ENCODE data around the gene FOS.
A peak's percentile ranks its signal among the peaks of the same experiment; 100 is the strongest.
"Not testable (repeated sequence)": the region's sequence is repeated elsewhere in the genome, so short reads cannot be mapped to it uniquely, and the experiment has no call there.

The FOS gene

DNA sequence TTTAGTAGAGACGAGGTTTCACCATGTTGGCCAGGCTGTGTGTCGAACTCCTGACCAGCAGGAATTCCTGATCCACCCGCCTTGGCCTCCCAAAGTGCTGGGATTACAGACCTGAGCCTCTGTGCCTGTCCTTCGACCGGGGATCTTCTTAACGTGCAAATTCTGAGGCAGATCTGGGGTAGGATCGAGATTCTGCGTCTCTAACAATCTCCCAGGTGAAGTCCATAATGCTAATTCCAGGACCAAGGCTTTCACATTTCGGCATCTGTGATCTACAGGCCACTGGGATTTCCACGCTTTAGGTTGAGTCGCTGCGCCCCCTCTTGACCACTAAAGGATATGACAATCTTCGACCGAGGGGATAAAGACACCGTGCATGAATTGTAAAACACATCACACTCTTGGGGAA, 24.8 kb downstream of the FOS start:
- TF ChIP-seq, protein P1, sequence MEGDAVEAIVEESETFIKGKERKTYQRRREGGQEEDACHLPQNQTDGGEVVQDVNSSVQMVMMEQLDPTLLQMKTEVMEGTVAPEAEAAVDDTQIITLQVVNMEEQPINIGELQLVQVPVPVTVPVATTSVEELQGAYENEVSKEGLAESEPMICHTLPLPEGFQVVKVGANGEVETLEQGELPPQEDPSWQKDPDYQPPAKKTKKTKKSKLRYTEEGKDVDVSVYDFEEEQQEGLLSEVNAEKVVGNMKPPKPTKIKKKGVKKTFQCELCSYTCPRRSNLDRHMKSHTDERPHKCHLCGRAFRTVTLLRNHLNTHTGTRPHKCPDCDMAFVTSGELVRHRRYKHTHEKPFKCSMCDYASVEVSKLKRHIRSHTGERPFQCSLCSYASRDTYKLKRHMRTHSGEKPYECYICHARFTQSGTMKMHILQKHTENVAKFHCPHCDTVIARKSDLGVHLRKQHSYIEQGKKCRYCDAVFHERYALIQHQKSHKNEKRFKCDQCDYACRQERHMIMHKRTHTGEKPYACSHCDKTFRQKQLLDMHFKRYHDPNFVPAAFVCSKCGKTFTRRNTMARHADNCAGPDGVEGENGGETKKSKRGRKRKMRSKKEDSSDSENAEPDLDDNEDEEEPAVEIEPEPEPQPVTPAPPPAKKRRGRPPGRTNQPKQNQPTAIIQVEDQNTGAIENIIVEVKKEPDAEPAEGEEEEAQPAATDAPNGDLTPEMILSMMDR (IDR thresholded peaks at IDR 0.05), result peak; percentile 85
- H3K27me3 Mint-ChIP-seq (ENCODE audit: low read depth, poor library complexity), result peaks cover 7% of the 10 kb centered on the region
- no peaks in the 10 kb centered on the region for H3K9me3 Mint-ChIP-seq
- H3K4me3 Mint-ChIP-seq, result no peak overlapping the region
- H3K36me3 Mint-ChIP-seq (ENCODE audit: low read depth), result no peaks in the 10 kb centered on the region
- H3K27ac Mint-ChIP-seq, result no peak overlapping the region
- DNase-seq, result peak; percentile 68
- peaks cover 43% of the 10 kb centered on the region for H3K4me1 Mint-ChIP-seq

DNA sequence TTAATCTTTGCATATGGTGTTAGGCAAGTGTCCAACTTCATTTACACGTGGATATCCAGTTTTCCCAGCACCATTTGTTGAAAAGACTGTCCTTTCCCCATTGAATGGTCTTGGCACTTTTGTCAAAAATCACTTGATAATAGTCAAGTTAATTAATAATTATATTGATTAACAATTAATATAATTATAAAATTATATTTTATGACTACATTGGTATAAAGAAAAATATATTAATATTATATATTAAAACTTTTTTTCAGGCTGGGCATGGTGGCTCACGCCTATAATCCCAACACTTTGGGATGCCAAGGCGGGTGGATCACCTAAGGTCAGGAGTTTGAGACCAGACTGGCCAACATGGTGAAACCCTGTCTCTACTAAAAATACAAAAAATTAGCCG, 27.8 kb downstream of the FOS start:
- H3K27me3 Mint-ChIP-seq (ENCODE audit: low read depth, poor library complexity); H3K9me3 Mint-ChIP-seq; H3K4me3 Mint-ChIP-seq; H3K36me3 Mint-ChIP-seq (ENCODE audit: low read depth); H3K27ac Mint-ChIP-seq; DNase-seq: not testable (repeated sequence)
- peaks cover 39% of the 10 kb centered on the region for H3K4me1 Mint-ChIP-seq

DNA sequence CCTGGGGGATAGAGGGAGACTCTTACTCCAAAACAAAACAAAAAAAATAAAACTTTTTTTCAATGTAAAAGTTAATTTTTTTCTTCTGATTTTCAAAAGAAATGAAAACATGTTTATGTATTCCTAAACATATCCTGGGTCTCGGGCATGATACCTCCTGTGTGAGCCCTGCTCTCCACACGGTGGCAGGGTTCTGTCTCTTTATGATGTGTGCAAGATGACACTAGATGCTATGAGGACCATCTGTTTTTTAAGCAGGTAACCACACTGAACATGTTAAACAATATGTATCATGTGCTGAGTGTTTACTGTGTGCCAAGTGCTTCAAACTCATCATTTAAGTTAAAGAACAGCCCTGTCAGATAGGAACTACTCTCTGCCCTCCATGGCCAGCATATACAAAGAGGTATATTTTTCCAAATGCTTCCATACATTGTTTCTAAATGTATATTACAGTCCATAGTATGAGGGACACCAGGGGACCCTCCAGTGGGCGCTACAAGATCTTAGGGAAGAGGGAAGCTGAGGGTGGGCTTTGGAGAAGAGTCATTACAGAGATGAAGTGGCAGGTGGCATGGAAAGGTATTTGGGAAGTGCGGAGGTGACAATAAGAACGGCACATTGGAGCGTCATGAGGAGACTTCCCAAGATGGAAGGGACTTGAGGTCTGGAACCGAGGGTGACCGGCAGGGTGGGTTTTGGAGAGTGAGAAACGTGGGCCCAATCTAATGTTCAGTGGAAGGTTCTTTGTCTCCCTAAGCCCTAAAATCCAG, 28.5 kb downstream of the FOS start:
- no peaks in the 10 kb centered on the region for H3K36me3 Mint-ChIP-seq (ENCODE audit: low read depth)
- no peaks in the 10 kb centered on the region for H3K9me3 Mint-ChIP-seq
- H3K4me3 Mint-ChIP-seq, result no peak overlapping the region
- peaks cover 7% of the 10 kb centered on the region for H3K27me3 Mint-ChIP-seq (ENCODE audit: low read depth, poor library complexity)
- H3K4me1 Mint-ChIP-seq, result peaks cover 39% of the 10 kb centered on the region
- no peak for DNase-seq
- TF ChIP-seq, protein P1 (IDR thresholded peaks at IDR 0.05), result peak; percentile 40
- no peak overlapping the region for H3K27ac Mint-ChIP-seq

DNA sequence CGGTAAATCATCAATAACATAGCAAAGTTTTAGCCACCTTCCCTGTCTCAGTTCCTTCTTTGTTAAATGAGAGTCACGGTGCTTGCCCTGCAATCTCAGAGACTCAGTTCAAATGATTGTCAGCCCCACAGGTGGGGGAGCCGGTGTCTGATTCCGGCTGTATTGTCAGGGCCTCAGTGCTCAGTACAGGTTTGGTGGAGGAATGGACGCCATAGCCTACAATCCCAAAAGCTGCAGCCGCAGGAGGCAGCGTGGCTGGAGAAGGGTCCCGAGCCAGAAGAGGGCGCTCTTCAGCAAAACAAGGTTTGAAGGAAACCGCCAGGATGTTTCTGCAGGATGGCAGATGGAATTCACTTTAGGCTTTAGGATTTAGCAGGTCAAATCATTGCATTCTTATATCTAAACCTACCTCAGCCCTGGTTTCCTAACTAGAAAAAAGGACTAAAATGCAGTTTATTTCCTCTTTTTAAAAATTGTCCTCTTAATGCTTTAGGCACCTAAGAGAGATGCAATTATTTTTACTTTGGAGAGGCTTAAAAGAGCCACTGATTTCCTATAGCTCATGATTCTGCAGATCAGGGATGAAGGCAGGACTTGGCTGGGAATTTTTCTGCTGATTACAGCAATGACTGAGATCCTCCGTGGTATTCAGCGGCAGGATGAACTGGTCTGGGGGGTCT, 29.2 kb downstream of the FOS start:
- peak; percentile 95 for DNase-seq
- peaks cover 7% of the 10 kb centered on the region for H3K27me3 Mint-ChIP-seq (ENCODE audit: low read depth, poor library complexity)
- no peak overlapping the region for H3K27ac Mint-ChIP-seq
- TF ChIP-seq, protein P1 (IDR thresholded peaks at IDR 0.05), result peak; percentile 87
- H3K4me1 Mint-ChIP-seq, result peaks cover 39% of the 10 kb centered on the region
- H3K4me3 Mint-ChIP-seq, result no peak overlapping the region
- no peaks in the 10 kb centered on the region for H3K9me3 Mint-ChIP-seq
- no peaks in the 10 kb centered on the region for H3K36me3 Mint-ChIP-seq (ENCODE audit: low read depth)

DNA sequence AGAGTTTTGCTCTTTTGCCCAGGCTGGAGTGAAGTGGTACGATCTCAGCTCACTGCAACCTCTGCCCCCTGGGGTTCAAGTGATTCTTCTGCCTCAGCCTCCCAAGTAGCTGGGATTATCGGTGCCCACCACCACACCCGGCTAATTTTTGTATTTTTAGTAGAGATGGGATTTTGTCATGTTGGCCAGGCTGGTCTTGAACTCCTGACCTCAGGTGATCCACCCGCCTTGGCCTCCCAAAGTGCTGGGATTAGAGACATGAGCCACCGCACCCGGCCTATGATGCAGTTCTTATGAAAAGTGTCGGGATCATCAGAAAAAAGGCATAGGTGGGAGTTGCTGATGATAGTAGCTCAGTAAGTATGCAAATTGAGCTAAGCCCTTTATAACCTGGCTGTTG, 30.4 kb downstream of the FOS start:
- H3K4me3 Mint-ChIP-seq; H3K36me3 Mint-ChIP-seq (ENCODE audit: low read depth); H3K27ac Mint-ChIP-seq; H3K9me3 Mint-ChIP-seq; DNase-seq; H3K27me3 Mint-ChIP-seq (ENCODE audit: low read depth, poor library complexity): not testable (repeated sequence)
- peaks cover 32% of the 10 kb centered on the region for H3K4me1 Mint-ChIP-seq

DNA sequence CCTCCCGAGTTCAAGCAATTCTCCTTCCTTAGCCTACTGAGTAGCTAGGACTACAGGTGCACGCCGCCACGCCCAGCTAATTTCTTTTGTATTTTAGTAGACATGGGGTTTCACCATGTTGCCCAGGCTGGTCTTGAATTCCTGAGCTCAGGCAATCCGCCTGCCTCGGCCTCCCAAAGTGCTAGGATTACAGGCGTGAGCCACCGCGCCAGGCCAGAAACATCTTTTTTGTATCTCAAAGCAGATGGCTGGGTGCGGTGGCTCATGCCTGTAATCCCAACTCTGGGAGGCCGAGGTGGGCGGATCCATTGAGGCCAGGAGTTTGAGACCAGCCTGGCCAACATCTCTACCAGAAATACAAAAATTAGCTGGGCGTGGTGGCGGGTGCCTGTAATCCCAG, 30.9 kb downstream of the FOS start:
- H3K36me3 Mint-ChIP-seq (ENCODE audit: low read depth); H3K27ac Mint-ChIP-seq; H3K4me3 Mint-ChIP-seq; DNase-seq; H3K9me3 Mint-ChIP-seq: not testable (repeated sequence)
- peaks cover 10% of the 10 kb centered on the region for H3K27me3 Mint-ChIP-seq (ENCODE audit: low read depth, poor library complexity)
- H3K4me1 Mint-ChIP-seq, result peaks cover 32% of the 10 kb centered on the region

DNA sequence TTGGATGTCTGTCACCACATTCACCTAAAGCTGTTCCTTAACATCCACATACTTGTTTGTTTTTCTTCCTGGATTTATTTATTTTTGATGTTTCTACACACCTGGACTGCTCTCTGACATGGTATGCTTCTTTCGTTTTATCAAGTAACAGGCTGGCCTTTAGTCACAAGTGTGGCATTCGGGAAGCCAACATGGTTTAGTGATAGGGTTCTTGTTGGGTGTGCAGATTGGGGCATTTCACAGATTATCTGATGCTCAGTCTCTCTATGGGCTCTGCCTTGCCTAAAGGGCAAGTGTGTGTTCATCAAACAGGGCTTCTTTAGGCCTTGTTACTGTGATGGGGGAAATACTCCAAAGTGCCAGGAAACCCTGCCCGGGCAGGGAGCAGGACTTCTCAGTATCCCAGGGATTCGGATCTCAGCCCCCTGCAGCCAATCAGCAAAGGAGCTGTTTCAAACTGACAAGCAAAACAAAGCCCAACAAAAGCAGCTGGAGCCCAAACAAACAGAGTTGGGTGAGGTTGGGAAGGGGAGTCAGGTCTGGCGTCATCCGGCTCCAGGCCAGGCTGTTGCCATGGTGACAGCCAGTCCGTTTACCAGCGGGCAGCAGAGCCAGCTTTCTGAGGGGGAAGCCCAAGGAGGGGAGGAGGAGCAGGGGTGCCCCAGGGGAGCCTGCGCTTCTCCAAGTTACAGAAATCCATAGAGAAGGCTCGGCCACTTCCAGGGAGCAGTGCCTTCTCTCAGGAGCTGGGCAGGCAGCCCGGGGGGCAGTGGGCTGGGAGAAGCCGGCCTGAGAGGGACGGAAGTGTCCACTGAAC, 31.9 kb downstream of the FOS start:
- TF ChIP-seq, protein P1 (IDR thresholded peaks at IDR 0.05), result no peak
- Mint-ChIP-seq H3K27me3 (ENCODE audit: low read depth, poor library complexity) (peaks cover 10% of the 10 kb centered on the region), H3K9me3 (no peaks in the 10 kb centered on the region), H3K36me3 (ENCODE audit: low read depth) (no peaks in the 10 kb centered on the region), H3K4me1 (peaks cover 35% of the 10 kb centered on the region), H3K27ac (peak overlapping the region; percentile 87), H3K4me3 (no peak overlapping the region)
- peak; percentile 66 for DNase-seq
